ENCODE data around the gene LOXHD1. TPM values are rescaled to one million over a fixed set of nuclear protein-coding genes. Genes with fewer than 3 reads are reported as not detected.

Gene LOXHD1
- total RNA-seq, 6 donors from 2014 or later: 0.30 to 7.3 (median 1.00) TPM

DNA sequence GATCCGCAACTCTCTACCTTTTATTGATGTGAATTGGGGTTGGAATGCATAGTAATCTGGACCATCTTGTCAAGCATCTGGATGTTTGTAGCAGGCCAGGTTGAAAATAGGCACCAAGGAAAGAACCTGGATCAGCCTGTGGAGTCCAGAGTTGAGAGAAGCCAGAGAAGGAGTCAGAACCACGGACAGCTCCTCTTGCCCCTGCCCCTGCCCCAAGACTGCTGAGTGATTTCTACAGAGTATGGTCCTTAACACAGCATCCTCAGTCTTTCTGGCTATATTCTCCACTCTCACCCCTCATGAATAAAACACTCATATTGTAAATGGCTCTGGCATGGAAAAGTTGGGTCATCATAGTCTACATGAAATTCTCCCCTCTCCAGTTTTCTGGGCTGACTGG lies 154.6 kb downstream of the LOXHD1 start:
- H3K4me1 ChIP-seq: no peaks in the 10 kb centered on the region
- H3K36me3 ChIP-seq: no peaks in the 10 kb centered on the region
- no peak overlapping the region for H3K4me3 ChIP-seq
- TF ChIP-seq, protein P1, sequence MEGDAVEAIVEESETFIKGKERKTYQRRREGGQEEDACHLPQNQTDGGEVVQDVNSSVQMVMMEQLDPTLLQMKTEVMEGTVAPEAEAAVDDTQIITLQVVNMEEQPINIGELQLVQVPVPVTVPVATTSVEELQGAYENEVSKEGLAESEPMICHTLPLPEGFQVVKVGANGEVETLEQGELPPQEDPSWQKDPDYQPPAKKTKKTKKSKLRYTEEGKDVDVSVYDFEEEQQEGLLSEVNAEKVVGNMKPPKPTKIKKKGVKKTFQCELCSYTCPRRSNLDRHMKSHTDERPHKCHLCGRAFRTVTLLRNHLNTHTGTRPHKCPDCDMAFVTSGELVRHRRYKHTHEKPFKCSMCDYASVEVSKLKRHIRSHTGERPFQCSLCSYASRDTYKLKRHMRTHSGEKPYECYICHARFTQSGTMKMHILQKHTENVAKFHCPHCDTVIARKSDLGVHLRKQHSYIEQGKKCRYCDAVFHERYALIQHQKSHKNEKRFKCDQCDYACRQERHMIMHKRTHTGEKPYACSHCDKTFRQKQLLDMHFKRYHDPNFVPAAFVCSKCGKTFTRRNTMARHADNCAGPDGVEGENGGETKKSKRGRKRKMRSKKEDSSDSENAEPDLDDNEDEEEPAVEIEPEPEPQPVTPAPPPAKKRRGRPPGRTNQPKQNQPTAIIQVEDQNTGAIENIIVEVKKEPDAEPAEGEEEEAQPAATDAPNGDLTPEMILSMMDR (IDR thresholded peaks at IDR 0.05): no peak
- TF ChIP-seq POLR2A (IDR thresholded peaks at IDR 0.05) (no peak), EP300 (IDR thresholded peaks at IDR 0.05) (no peak), POLR2AphosphoS5 (IDR thresholded peaks at IDR 0.05) (no peak)
- no peaks in the 10 kb centered on the region for H3K9me3 ChIP-seq
- H3K27me3 ChIP-seq: no peaks in the 10 kb centered on the region
- no peak for DNase-seq
- WGBS, 2 donors: 19% methylated on average over 2 of the region's 2 CpGs
- H3K27ac ChIP-seq: no peak overlapping the region
- no peak for ATAC-seq (ENCODE audit: low FRiP score in 2 of 2)

DNA sequence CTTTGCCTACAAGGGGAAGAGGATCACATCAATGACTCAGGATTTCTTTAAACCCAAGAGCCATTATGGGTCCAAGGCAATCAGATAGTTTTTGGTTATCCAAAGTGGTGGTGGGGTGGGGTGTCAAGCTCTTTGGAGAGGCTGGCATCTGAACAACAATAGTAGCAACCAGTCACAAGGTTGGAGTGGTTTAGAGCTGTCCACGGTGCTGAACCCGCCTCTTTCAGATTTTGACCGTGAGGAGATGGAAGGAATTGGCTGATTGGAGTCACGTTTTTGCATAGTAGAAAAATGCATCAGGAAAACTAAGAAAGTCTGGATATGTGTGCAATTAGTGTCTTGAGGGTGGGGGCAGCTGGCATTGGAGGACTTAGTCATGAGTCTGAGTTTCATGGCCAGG lies 159.9 kb downstream of the LOXHD1 start:
- no peaks in the 10 kb centered on the region for H3K9me3 ChIP-seq
- H3K4me3 ChIP-seq: no peak overlapping the region
- no peak overlapping the region for H3K27ac ChIP-seq
- DNase-seq (no peak), ATAC-seq (ENCODE audit: low FRiP score in 2 of 2) (no peak)
- TF ChIP-seq, protein P1 (IDR thresholded peaks at IDR 0.05): no peak
- no peak for TF ChIP-seq EP300 (IDR thresholded peaks at IDR 0.05)
- TF ChIP-seq POLR2AphosphoS5 (IDR thresholded peaks at IDR 0.05): no peak
- no peak for TF ChIP-seq POLR2A (IDR thresholded peaks at IDR 0.05)
- WGBS, 2 donors: 6 to 20% methylated on average over 4 of the region's 4 CpGs
- no peaks in the 10 kb centered on the region for H3K4me1 ChIP-seq
- H3K27me3 ChIP-seq: no peaks in the 10 kb centered on the region
- H3K36me3 ChIP-seq: no peaks in the 10 kb centered on the region

DNA sequence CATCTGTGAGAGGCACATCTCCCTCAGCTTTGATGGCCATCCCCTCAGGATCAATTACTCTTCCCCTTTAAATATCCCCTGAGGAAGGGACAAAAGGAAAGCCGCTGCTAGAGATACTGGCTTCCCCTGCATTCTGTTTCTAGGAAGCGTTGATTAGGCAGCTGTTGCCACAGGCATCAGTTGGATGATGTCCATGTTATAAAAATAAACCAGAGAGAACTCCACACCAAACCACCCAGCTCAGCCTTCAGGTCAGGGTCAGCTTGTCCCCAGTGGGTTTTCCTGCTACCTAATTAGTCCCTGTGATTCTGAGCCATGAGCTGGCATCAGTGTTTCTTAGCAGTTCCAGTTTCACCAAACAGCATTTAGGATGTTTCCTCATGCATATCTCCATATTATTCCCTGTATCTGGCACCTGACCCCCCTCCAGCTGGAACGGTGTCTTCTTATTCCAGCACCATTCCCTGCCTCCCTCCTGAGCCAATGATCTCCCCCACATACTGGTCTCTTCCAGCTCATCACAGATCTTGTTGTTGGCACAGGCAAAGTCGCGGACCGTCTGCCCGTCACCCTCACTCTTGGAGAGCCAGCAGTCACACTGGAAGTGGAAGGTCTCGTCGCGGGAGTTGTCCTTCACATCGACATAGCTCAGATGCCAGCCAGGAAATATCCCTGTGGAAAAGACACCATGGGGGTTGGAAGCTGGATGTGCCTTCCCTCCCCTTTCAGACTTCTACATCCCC lies 168.4 kb downstream of the LOXHD1 start:
- Histone ChIP-seq H3K4me1 (no peaks in the 10 kb centered on the region), H3K4me3 (no peak overlapping the region), H3K36me3 (no peaks in the 10 kb centered on the region), H3K9me3 (no peaks in the 10 kb centered on the region), H3K27me3 (no peaks in the 10 kb centered on the region), H3K27ac (no peak overlapping the region)
- 83 to 88% methylated on average over 11 of the region's 11 CpGs for WGBS, 2 donors
- DNase-seq (no peak), ATAC-seq (ENCODE audit: low FRiP score in 2 of 2) (no peak)
- TF ChIP-seq, protein P1 (IDR thresholded peaks at IDR 0.05): no peak
- TF ChIP-seq POLR2AphosphoS5 (IDR thresholded peaks at IDR 0.05) (no peak), EP300 (IDR thresholded peaks at IDR 0.05) (no peak), POLR2A (IDR thresholded peaks at IDR 0.05) (no peak)

GRCh38 chr18:46485675-46486194 lies 171.3 kb downstream of the LOXHD1 start:
- no peak for DNase-seq
- Histone ChIP-seq H3K4me1 (no peaks in the 10 kb centered on the region), H3K27ac (no peak overlapping the region), H3K9me3 (peaks cover 0 to 10% (median 5%) of the 10 kb centered on the region in 4 donors), H3K36me3 (no peaks in the 10 kb centered on the region), H3K27me3 (no peaks in the 10 kb centered on the region), H3K4me3 (no peak overlapping the region)
- WGBS, 2 donors: 43 to 63% methylated on average over 2 of the region's 2 CpGs
- no peak for ATAC-seq (ENCODE audit: low FRiP score in 2 of 2)
- TF ChIP-seq POLR2A (IDR thresholded peaks at IDR 0.05) (no peak), POLR2AphosphoS5 (IDR thresholded peaks at IDR 0.05) (no peak), EP300 (IDR thresholded peaks at IDR 0.05) (no peak)
- TF ChIP-seq, protein P1 (IDR thresholded peaks at IDR 0.05): no peak

DNA sequence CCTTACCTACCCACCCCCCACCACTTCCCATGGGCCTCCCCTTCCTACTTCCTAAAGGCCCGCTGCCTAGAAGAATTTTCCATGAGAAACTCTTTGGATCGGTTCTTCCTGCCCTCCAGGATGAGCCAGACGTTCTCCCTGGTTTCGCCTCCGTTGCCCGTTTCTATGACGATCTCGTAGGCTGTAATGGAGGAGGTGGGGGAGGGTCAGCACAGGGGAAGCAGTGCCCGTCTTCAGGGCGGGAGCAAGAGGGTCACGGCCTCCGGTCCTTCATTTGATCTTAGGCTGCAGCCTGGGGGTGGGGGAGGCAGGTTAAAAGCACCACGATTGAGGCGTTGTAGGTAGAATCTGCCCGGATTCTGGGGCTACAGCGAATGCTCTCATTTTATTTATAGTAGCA lies 172.0 kb downstream of the LOXHD1 start:
- Histone ChIP-seq H3K36me3 (no peaks in the 10 kb centered on the region), H3K9me3 (peaks cover 0 to 10% (median 5%) of the 10 kb centered on the region in 4 donors), H3K27ac (no peak overlapping the region), H3K27me3 (no peaks in the 10 kb centered on the region), H3K4me1 (no peaks in the 10 kb centered on the region), H3K4me3 (no peak overlapping the region)
- no peak for DNase-seq
- TF ChIP-seq, protein P1 (IDR thresholded peaks at IDR 0.05): no peak
- TF ChIP-seq EP300 (IDR thresholded peaks at IDR 0.05): no peak
- no peak for TF ChIP-seq POLR2AphosphoS5 (IDR thresholded peaks at IDR 0.05)
- no peak for TF ChIP-seq POLR2A (IDR thresholded peaks at IDR 0.05)
- ATAC-seq (ENCODE audit: low FRiP score in 2 of 2): no peak
- WGBS, 2 donors: 39 to 53% methylated on average over 16 of the region's 16 CpGs
